Ovary (tissue), 9 donors: ENCODE results near the gene YEATS2. TPM values are rescaled to one million over a fixed set of nuclear protein-coding genes. Genes with fewer than 3 reads are reported as not detected.

ENCODE experiments used
- DNase-seq, 5 donors: peaks; one replicate each; pipeline ENCODE4 v3.0.0-alpha.2; 2019 to 2020
- H3K27ac ChIP-seq, 2 donors: fragments of 200-600 bp; one replicate each; pipeline versions ENCODE4 v1.5.1 to v1.8.0; 2019 to 2022
- H3K27me3 ChIP-seq: fragments of 200-600 bp; one replicate; pipeline ENCODE4 v1.8.0; 2022
- H3K36me3 ChIP-seq: fragments of 200-600 bp; sonication (generic); one replicate; pipeline ENCODE4 v1.5.1; 2019
- H3K4me1 ChIP-seq: one replicate; pipeline ENCODE4 v1.8.1; 2013; ENCODE audit warnings: mild to moderate bottlenecking, moderate library complexity; ENCODE audit not compliant: insufficient read depth
- H3K4me3 ChIP-seq: fragments of 200-600 bp; sonication (generic); one replicate; pipeline ENCODE4 v1.5.1; 2017
- H3K9me3 ChIP-seq, 2 donors: fragments of 200-600 bp in 1 of 2; sonication (generic) in 1 of 2; one replicate each; pipeline versions ENCODE4 v1.5.1 to v1.8.1; 2013 to 2019; ENCODE audit warnings: mild to moderate bottlenecking in 1 of 2, moderate library complexity in 1 of 2
- CTCF ChIP-seq, 3 donors: fragments of 450-650 bp in 2 of 3; fragments of 200-600 bp in 1 of 3; IDR thresholded peaks; one replicate each; pipeline versions ENCODE4 v1.5.1 to v1.8.0; 2016 to 2022; ENCODE audit warnings: antibody characterized with exemption in 3 of 3, mild to moderate bottlenecking in 1 of 3
- EP300 ChIP-seq: sonication (generic); formaldehyde crosslinking; IDR thresholded peaks from one replicate; pipeline ENCODE4 v1.6.1; 2017; ENCODE audit warnings: antibody characterized with exemption
- POLR2A ChIP-seq: fragments of 450-650 bp; IDR thresholded peaks from one replicate; pipeline ENCODE4 v1.6.1; 2017; ENCODE audit warnings: antibody characterized with exemption, mild to moderate bottlenecking, moderate library complexity
- WGBS, 3 donors: extraction: QIAGEN DNeasy Blood & Tissue Kit in 1 of 3; methylation state at CpG; one replicate each; pipeline versions ENCODE4 v1.1.5 to v1.1.7; 2013 to 2017; 5-methylcytosine and 5-hydroxymethylcytosine counted together
- intact Hi-C, 4 donors: fragments of 100-400 bp; cut with DNase I; formaldehyde crosslinking; loops; one replicate each; pipeline versions ENCODE4 v1.11.0 to v1.15.1; 2022 to 2023
- polyA plus RNA-seq, 2 donors: library from polyadenylated mRNA; stranded (reverse); fragments of 200-250 nt in 1 of 2; fragments of 350-450 nt in 1 of 2; fragmentation: Illumina TruSeq in 1 of 2; extraction: RNeasy Lipid Tissue Mini Kit (QIAGEN cat#74804) in 1 of 2; gene quantifications; one replicate each; pipeline ENCODE4 v1.2.3, GENCODE V29; 2013 to 2014
- total RNA-seq, 7 donors: library from RNA; depleted of rRNA in 2 of 7; stranded (reverse); fragments of >200 nt in 2 of 7; fragmentation: NEBNext Ultra II Directional in 3 of 7; extraction: Animal tissue kit (Norgen Biotek cat#: 25700) in 3 of 7; gene quantifications; one replicate each; pipeline versions ENCODE4 v1.1.0 to v1.2.4, GENCODE V29; 2016 to 2023
- donor health status: DM: no; HTN: no; CAD: no; lungs with moderate emphysema.
- donor health status: DM: no; HTN: no; CAD: no.
- donor health status: Bipolar disorder and iron deficiency.
- donor health status: DM: yes; HTN: yes; CAD: no.
- donor health status: DM: no; HTN: no; CAD: no.
- donor health status: DM: yes; HTN: yes; CAD: no.

YEATS2 gene
- total and polyA plus RNA-seq, 9 donors: 11.3 to 35.5 (median 26.0) TPM

GRCh38 chr3:183845608-183846288 lies 148.2 kb downstream of the YEATS2 start:
- H3K27ac ChIP-seq: no peak overlapping the region
- H3K4me3 ChIP-seq: no peak overlapping the region
- WGBS, 3 donors: 84 to 85% (median 85%) methylated on average over 13 of the region's 13 CpGs
- intact Hi-C loops: no loop called here
- no peaks in the 10 kb centered on the region for H3K4me1 ChIP-seq
- H3K27me3 ChIP-seq: no peaks in the 10 kb centered on the region
- H3K36me3 ChIP-seq: no peaks in the 10 kb centered on the region
- no peaks in the 10 kb centered on the region for H3K9me3 ChIP-seq
- no peak for TF ChIP-seq EP300
- no peak for DNase-seq

- Histone ChIP-seq H3K9me3 (no peaks in the 10 kb centered on the region), H3K27ac (no peak overlapping the region), H3K27me3 (no peaks in the 10 kb centered on the region), H3K4me1 (no peaks in the 10 kb centered on the region), H3K4me3 (no peak overlapping the region), H3K36me3 (no peaks in the 10 kb centered on the region)
- intact Hi-C loops: no loop called here
- DNase-seq: no peak
- TF ChIP-seq EP300 (no peak), CTCF (IDR thresholded peaks at IDR 0.05) (no peak), POLR2A (no peak)
- WGBS, 3 donors: 82 to 92% (median 85%) methylated on average over 4 of the region's 4 CpGs
Measured at GRCh38 chr3:183854318-183855035, 156.9 kb downstream of the YEATS2 start.

- intact Hi-C loops: no loop called here
- Histone ChIP-seq H3K27ac (no peak overlapping the region), H3K9me3 (no peaks in the 10 kb centered on the region), H3K4me1 (no peaks in the 10 kb centered on the region), H3K36me3 (no peaks in the 10 kb centered on the region), H3K27me3 (no peaks in the 10 kb centered on the region), H3K4me3 (no peak overlapping the region)
- no peak for DNase-seq
- WGBS, 3 donors: 90 to 96% (median 93%) methylated on average over 3 of the region's 3 CpGs
- TF ChIP-seq POLR2A (no peak), CTCF (IDR thresholded peaks at IDR 0.05) (no peak), EP300 (no peak)
Measured at GRCh38 chr3:183857863-183858262, 160.3 kb downstream of the YEATS2 start.

Other genes starting within 250 kb of the YEATS2 start
- gene KLHL6, start 142.1 kb upstream of the YEATS2 start, total RNA-seq: 1 to 10 TPM in 2 of 7 donors, under 1 TPM in 5; 0.35 to 3.9 (median 0.92) TPM
- gene KLHL6, start 142.1 kb upstream of the YEATS2 start, polyA plus RNA-seq: 1 to 10 TPM in 1 of 2 donors, under 1 TPM in 1; 0.21 to 2.7 TPM
- gene KLHL24, start 62.2 kb upstream of the YEATS2 start, total RNA-seq: 100 to 1,000 TPM in 2 of 7 donors, 10 to 100 TPM in 5; 45.7 to 135 (median 79.1) TPM
- 10 to 100 TPM; 17.7 to 22.5 TPM for gene KLHL24, start 62.2 kb upstream of the YEATS2 start, polyA plus RNA-seq
- gene MAP6D1, start 127.8 kb downstream of the YEATS2 start, total RNA-seq: 1 to 10 TPM in 5 of 7 donors, under 1 TPM in 2; 0.48 to 3.1 (median 1.4) TPM
- gene MAP6D1, start 127.8 kb downstream of the YEATS2 start, polyA plus RNA-seq: 1 to 10 TPM in 1 of 2 donors, under 1 TPM in 1; 0.47 to 1.2 TPM
- gene PARL, start 187.1 kb downstream of the YEATS2 start, total RNA-seq: 10 to 100 TPM; 32.7 to 65.0 (median 56.3) TPM
- gene PARL, start 187.1 kb downstream of the YEATS2 start, polyA plus RNA-seq: 10 to 100 TPM; 50.5 to 55.6 TPM